B cell (primary cell): Measurements from ENCODE around the gene KCTD2. TPM values are rescaled to one million over a fixed set of nuclear protein-coding genes. Genes with fewer than 3 reads are reported as not detected.

Experiments
- ATAC-seq: fragments of 200-7000 bp; cut with Tn5 transposase; one replicate; pipeline ENCODE4 v1.10.0; 2021; ENCODE audit warnings: low read depth, mild to moderate bottlenecking, moderate number of reproducible peaks, moderate library complexity
- CTCF ChIA-PET: fragments of 350-600 bp; sonication (Branson Sonifier 250); formaldehyde crosslinking; loops from one replicate; lab custom pipeline; 2021; ENCODE audit warnings: antibody characterized with exemption, inconsistent platforms; lab: Charles Lee
- POLR2A ChIA-PET: fragments of 350-600 bp; sonication (Branson Sonifier 250); formaldehyde crosslinking; loops from one replicate; lab custom pipeline; 2021; ENCODE audit warnings: antibody characterized with exemption; lab: Charles Lee
- DNase-seq: peaks from one replicate; pipeline ENCODE4 v3.0.0; 2013
- H2AFZ ChIP-seq: 2 replicates; pipeline ENCODE4 v1.6.1; 2012; ENCODE audit warnings: mild to moderate bottlenecking, low read depth, low read length; ENCODE audit not compliant: insufficient read depth, poor library complexity, severe bottlenecking
- H3K27ac ChIP-seq, 2 donors: 1 replicate in 1 of 2; 2 replicates in 1 of 2; pipeline ENCODE4 v1.5.1; 2012 to 2013; ENCODE audit warnings: low read length in 2 of 2, mild to moderate bottlenecking in 2 of 2, moderate library complexity in 1 of 2
- H3K27me3 ChIP-seq, 4 experiments: fragments of 200-600 bp in 1 of 4; sonication (generic) in 1 of 4; replicated peaks in 1 of 4; 1 replicate in 2 of 4; 2 replicates in 2 of 4; pipeline versions ENCODE4 v1.6.1 to v1.7.0; 2013 to 2016; ENCODE audit warnings: low read length in 3 of 4, mild to moderate bottlenecking in 2 of 4, mixed read lengths in 1 of 4, moderate library complexity in 1 of 4; ENCODE audit not compliant: insufficient read depth in 4 of 4, control insufficient read depth in 3 of 4; ENCODE audit errors: control extremely low read depth in 1 of 4
- H3K36me3 ChIP-seq, 2 experiments: replicated peaks in 1 of 2; 1 replicate in 1 of 2; 2 replicates in 1 of 2; pipeline versions ENCODE4 v1.6.1 to v1.7.1; 2013; ENCODE audit warnings: low read length in 1 of 2; ENCODE audit not compliant: insufficient read depth in 2 of 2, control insufficient read depth in 1 of 2; ENCODE audit errors: control extremely low read depth in 1 of 2, extremely low read depth in 1 of 2
- H3K4me1 ChIP-seq, 2 donors: fragments of 200-600 bp in 1 of 2; sonication (generic) in 1 of 2; 1 replicate in 1 of 2; 2 replicates in 1 of 2; pipeline versions ENCODE4 v1.5.1 to v1.6.1; 2013 to 2017; ENCODE audit warnings: low read length in 2 of 2; ENCODE audit not compliant: control insufficient read depth in 2 of 2, insufficient read depth in 2 of 2
- H3K4me2 ChIP-seq: replicated peaks from 2 replicates; pipeline ENCODE3; 2012; ENCODE audit warnings: mild to moderate bottlenecking, low read depth, low read length; ENCODE audit not compliant: poor library complexity, severe bottlenecking
- H3K4me3 ChIP-seq, 5 experiments: fragments of 200-600 bp in 1 of 5; sonication (generic) in 1 of 5; 1 replicate in 3 of 5; 2 replicates in 2 of 5; pipeline versions ENCODE4 v1.5.1 to v1.7.0; 2011 to 2016; ENCODE audit warnings: low read length in 4 of 5, mild to moderate bottlenecking in 4 of 5, low read depth in 2 of 5, control low read depth in 1 of 5, moderate library complexity in 1 of 5; ENCODE audit not compliant: insufficient read depth in 1 of 5; ENCODE audit errors: control extremely low read depth in 1 of 5, extremely low read depth in 1 of 5
- H3K79me2 ChIP-seq: fragments of 200-600 bp; sonication (generic); one replicate; pipeline ENCODE4 v1.6.0; 2016; ENCODE audit warnings: low read length; ENCODE audit not compliant: control insufficient read depth, insufficient read depth
- H3K9ac ChIP-seq: fragments of 200-600 bp; sonication (generic); 2 replicates; pipeline ENCODE4 v1.6.1; 2017; ENCODE audit warnings: mild to moderate bottlenecking, low read length, moderate library complexity
- H3K9me3 ChIP-seq, 3 donors: one replicate each; pipeline versions ENCODE4 v1.6.1 to v1.7.1; 2013; ENCODE audit warnings: low read length in 2 of 3; ENCODE audit not compliant: control insufficient read depth in 2 of 3, insufficient read depth in 1 of 3; ENCODE audit errors: control extremely low read depth in 1 of 3
- H4K20me1 ChIP-seq: 2 replicates; pipeline ENCODE4 v1.6.0; 2012; ENCODE audit warnings: mild to moderate bottlenecking, low read length; ENCODE audit not compliant: insufficient read depth, control insufficient read depth, poor library complexity, severe bottlenecking
- H3K27ac Mint-ChIP-seq: one replicate; pipeline ENCODE4 v1.8.0; 2021; ENCODE audit warnings: mixed read lengths
- H3K27me3 Mint-ChIP-seq: one replicate; pipeline ENCODE4 v1.8.0; 2021; ENCODE audit warnings: mixed read lengths
- H3K4me1 Mint-ChIP-seq: one replicate; pipeline ENCODE4 v1.8.0; 2021; ENCODE audit warnings: mixed read lengths
- H3K4me3 Mint-ChIP-seq: one replicate; pipeline ENCODE4 v1.8.0; 2021; ENCODE audit warnings: mixed read lengths
- H3K9me3 Mint-ChIP-seq: one replicate; pipeline ENCODE4 v1.8.0; 2022; ENCODE audit warnings: mixed read lengths; ENCODE audit not compliant: insufficient read depth
- CTCF ChIP-seq: fragments of 200-600 bp; IDR thresholded peaks from one replicate; pipeline ENCODE4 v1.8.0; 2022; ENCODE audit warnings: antibody characterized with exemption, mild to moderate bottlenecking
- EZH2 ChIP-seq: IDR thresholded peaks from 2 replicates; pipeline ENCODE4 v1.6.1; 2012; ENCODE audit warnings: borderline replicate concordance, low read depth, mild to moderate bottlenecking, moderate library complexity, low read length; ENCODE audit not compliant: insufficient read depth, poor library complexity, severe bottlenecking
- WGBS: methylation state at CpG from one replicate; pipeline ENCODE4 v1.1.5; 2013; ENCODE audit warnings: missing lambda C conversion rate; ENCODE audit not compliant: insufficient coverage; 5-methylcytosine and 5-hydroxymethylcytosine counted together
- intact Hi-C: fragments of 100-400 bp; cut with micrococcal nuclease; formaldehyde crosslinking; loops from one replicate; pipeline ENCODE4 v1.10.0; 2022
- polyA plus RNA-seq: library from polyadenylated mRNA; depleted of rRNA; stranded (reverse); fragments of >200 nt; gene quantifications from 2 replicates; pipeline ENCODE4 v1.2.3, GENCODE V29; 2012
- total RNA-seq, 2 donors: library from RNA; stranded (reverse); fragments of 120-200 nt in 1 of 2; gene quantifications; 1 replicate in 1 of 2; 2 replicates in 1 of 2; pipeline versions ENCODE4 v1.2.3 to v1.2.4, GENCODE V29; 2013 to 2022

The KCTD2 gene
- total and polyA plus RNA-seq, 2 donors (not counting 1 experiment from before 2014, with no cell fraction given) = 15.7 to 23.2 TPM

DNA sequence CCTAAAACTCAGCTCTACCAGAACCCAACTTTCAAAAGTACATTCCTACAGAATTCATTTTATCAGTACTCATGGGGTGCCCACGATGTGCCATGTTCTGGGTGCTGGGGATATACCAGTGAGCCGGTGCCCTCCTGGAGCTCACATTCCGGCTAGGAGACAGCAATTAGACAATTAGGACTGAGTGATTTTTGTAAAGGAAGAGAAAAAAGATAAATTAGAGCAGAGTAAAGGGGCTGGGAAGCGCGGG, 35.0 kb upstream of the KCTD2 start:
- Histone ChIP-seq H3K4me3 (peak overlapping the region in 4 of 5 experiments; percentile 72 to 86 (median 77)), H3K4me2 (peak overlapping the region; percentile 81), H3K27me3 (peaks cover 0 to 4% (median 0%) of the 10 kb centered on the region in 4 experiments), H3K79me2 (peaks cover 31% of the 10 kb centered on the region), H3K27ac (peak overlapping the region; percentile 30 to 79), H2AFZ (peak overlapping the region; percentile 91), H3K4me1 (peaks cover 15 to 16% of the 10 kb centered on the region in 2 donors), H3K36me3 (peaks cover 0 to 6% of the 10 kb centered on the region in 2 experiments), H3K9me3 (no peaks in the 10 kb centered on the region), H4K20me1 (no peaks in the 10 kb centered on the region), H3K9ac (peak overlapping the region; percentile 80)
- H3K27me3 Mint-ChIP-seq = no peaks in the 10 kb centered on the region
- no peaks in the 10 kb centered on the region for H3K9me3 Mint-ChIP-seq
- CTCF ChIA-PET = interaction anchor here (0.9 to 3.2 kb wide), 22 partner anchors 13 to 741 kb away, joined by 3 to 56 read pairs (median 4); partner anchors contain the start of genes CDR2L, HID1 and SLC16A5
- DNase-seq = no peak
- intact Hi-C loops = loop anchor here (1.0 kb wide), 7 partner anchors 22 to 139 kb away; partner anchors contain the start of genes CDR2L, HID1 and KCTD2
- no peak for ATAC-seq
- H3K4me1 Mint-ChIP-seq = peaks cover 22% of the 10 kb centered on the region
- no peak for TF ChIP-seq EZH2
- TF ChIP-seq CTCF = no peak
- WGBS = 73% methylated on average over 4 of the region's 5 CpGs
- H3K27ac Mint-ChIP-seq = peak overlapping the region; percentile 92
- POLR2A ChIA-PET = interaction anchor here (0.6 to 1.9 kb wide), 9 partner anchors 20 to 1034 kb away, joined by 3 to 6 read pairs (median 4); partner anchors contain the start of genes ARMC7 and HID1
- peak overlapping the region; percentile 97 for H3K4me3 Mint-ChIP-seq
